Sciatic nerve (tissue), 2 donors: ENCODE results near the gene GSTO2. TPM values are rescaled to one million over a fixed set of nuclear protein-coding genes. Genes with fewer than 3 reads are reported as not detected.
A peak's percentile ranks its signal among the peaks of the same experiment; 100 is the strongest.

ENCODE experiments used
- ATAC-seq: fragments of 200-7000 bp; cut with Tn5 transposase; one replicate; pipeline ENCODE4 v1.9.1; 2020; ENCODE audit warnings: mild to moderate bottlenecking, moderate library complexity
- DNase-seq: peaks from one replicate; pipeline ENCODE4 v3.0.0-alpha.2; 2020; ENCODE audit warnings: low spot score
- intact Hi-C: fragments of 100-400 bp; cut with DNase I; formaldehyde crosslinking; loops from one replicate; pipeline ENCODE4 v1.14.2; 2022
- microRNA-seq: library from miRNA; unstranded; fragments of <30 nt; microRNA quantifications from one replicate; pipeline ENCODE4 v1.2.0, GENCODE V29; 2020
- total RNA-seq: library from RNA; stranded (reverse); fragmentation: NEBNext Ultra II Directional; extraction: Animal tissue kit (Norgen Biotek cat#: 25700); gene quantifications from one replicate; pipeline ENCODE4 v1.2.1, GENCODE V29; 2021
- donor health status: DM: no; HTN: no; CAD: no.
- donor health status: DM: no; HTN: no; CAD: no.

The GSTO2 gene
- total RNA-seq, 1 donor from 2014 or later, result 2.1 TPM

GRCh38 chr10:104347295-104348045 is 78.5 kb downstream of the GSTO2 start:
- ATAC-seq (no peak), DNase-seq (no peak)
- intact Hi-C loops, result loop anchor here (5.0 kb wide), 1 partner anchor 45 kb away; no protein-coding TSS in a partner anchor

GRCh38 chr10:104348601-104349000 is 79.6 kb downstream of the GSTO2 start:
- no peak for DNase-seq

GRCh38 chr10:104349623-104350126 is 80.7 kb downstream of the GSTO2 start:
- DNase-seq (no peak), ATAC-seq (peak; percentile 63)
- intact Hi-C loops, result loop anchor here (5.0 kb wide), 3 partner anchors 37 to 57 kb away; no protein-coding TSS in a partner anchor

More at GRCh38 chr10:104348601-104349000, 79.6 kb downstream of the GSTO2 start:
- ATAC-seq, result no peak
- intact Hi-C loops, result loop anchor here (5.0 kb wide), 1 partner anchor 46 kb away; no protein-coding TSS in a partner anchor

- DNase-seq, result no peak
- intact Hi-C loops, result loop anchor here (5.0 kb wide), 2 partner anchors 38 to 58 kb away; no protein-coding TSS in a partner anchor
Measured at GRCh38 chr10:104350127-104350635, 81.2 kb downstream of the GSTO2 start.

GRCh38 chr10:104351061-104351702 is 82.2 kb downstream of the GSTO2 start:
- no peak for ATAC-seq
- DNase-seq, result no peak
- intact Hi-C loops, result loop anchor here (5.0 kb wide), 2 partner anchors 39 to 59 kb away; no protein-coding TSS in a partner anchor

More at GRCh38 chr10:104350127-104350635, 81.2 kb downstream of the GSTO2 start:
- ATAC-seq, result peak; percentile 84

- intact Hi-C loops, result loop anchor here (5.0 kb wide), 2 partner anchors 40 to 60 kb away; no protein-coding TSS in a partner anchor
- DNase-seq (no peak), ATAC-seq (no peak)
Measured at GRCh38 chr10:104351919-104352318, 82.9 kb downstream of the GSTO2 start.

GRCh38 chr10:104353325-104354048 is 84.5 kb downstream of the GSTO2 start, which contains the start of gene CFAP58:
Gene CFAP58 (plus strand): TSS chr10:104353833. CDS start chr10:104353898, 65 bp downstream.
- peak; percentile 94 for ATAC-seq
- intact Hi-C loops, result loop anchor here (5.0 kb wide), 2 partner anchors 41 to 61 kb away; no protein-coding TSS in a partner anchor

More at GRCh38 chr10:104353325-104354048, 84.5 kb downstream of the GSTO2 start, which contains the start of gene CFAP58:
- peak; percentile 96 for DNase-seq

Small RNAs within 50 kb of the gene (microRNA-seq; reads per million reads assigned to microRNA genes)
- not detected for gene MIR4482

Other genes starting within 250 kb of the GSTO2 start
- 0.45 TPM for gene COL17A1, start 183.3 kb upstream of the GSTO2 start, total RNA-seq
- gene SFR1, start 147.0 kb upstream of the GSTO2 start, total RNA-seq, result 7.8 TPM
- 0.98 TPM for gene CFAP43, start 36.8 kb upstream of the GSTO2 start, total RNA-seq
- gene GSTO1, start 14.3 kb upstream of the GSTO2 start, total RNA-seq, result 55.7 TPM
- gene ITPRIP, start 69.3 kb downstream of the GSTO2 start, total RNA-seq, result 24.7 TPM
- gene CFAP58, start 84.6 kb downstream of the GSTO2 start, total RNA-seq, result 0.67 TPM